ENCODE data around the gene NLRP1.

NLRP1 gene

DNA sequence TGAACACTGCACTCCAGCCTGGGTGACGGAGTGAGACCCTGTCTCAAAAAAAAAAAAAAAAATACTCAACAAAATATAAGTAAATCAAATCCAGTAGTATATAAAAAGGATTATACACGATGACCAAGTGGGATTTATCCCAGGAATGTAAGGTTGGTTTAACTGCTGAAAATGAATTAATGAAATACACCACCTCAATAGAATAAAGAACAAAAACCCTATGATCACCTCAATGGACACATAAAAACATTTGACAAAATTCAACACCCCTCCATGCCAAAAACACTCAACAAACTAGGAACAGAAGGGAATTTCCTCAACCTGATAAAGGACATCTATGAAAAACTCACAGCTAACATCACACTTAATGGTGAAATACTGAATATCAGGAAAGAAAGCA lies 91.3 kb downstream of the NLRP1 start:
- Mint-ChIP-seq H3K36me3 (peaks cover 40% of the 10 kb centered on the region), H3K4me3 (no peak overlapping the region), H3K27ac (no peak overlapping the region), H3K9me3 (no peaks in the 10 kb centered on the region), H3K4me1 (peaks cover 6% of the 10 kb centered on the region)
- DNase-seq (ENCODE audit: low spot score in 2 of 2) (no peak), ATAC-seq (no peak)

GRCh38 chr17:5488752-5489151 lies 95.6 kb downstream of the NLRP1 start:
- Mint-ChIP-seq H3K36me3 (peaks cover 78% of the 10 kb centered on the region), H3K4me1 (peaks cover 30% of the 10 kb centered on the region), H3K4me3 (no peak overlapping the region), H3K27ac (peak overlapping the region; percentile 99), H3K9me3 (no peaks in the 10 kb centered on the region)
- no peak for ATAC-seq
- DNase-seq (ENCODE audit: low spot score in 2 of 2): no peak

- peak; percentile 93 for ATAC-seq
- no peaks in the 10 kb centered on the region for H3K9me3 Mint-ChIP-seq
- peak; percentile 83 to 96 for DNase-seq (ENCODE audit: low spot score in 2 of 2)
- H3K27ac Mint-ChIP-seq: peak within 1 kb of the TSS; percentile 99
- peaks cover 95% of the 10 kb centered on the region for H3K36me3 Mint-ChIP-seq
- peaks cover 43% of the 10 kb centered on the region for H3K4me1 Mint-ChIP-seq
- H3K4me3 Mint-ChIP-seq: peak within 1 kb of the TSS; percentile 98
Observed at GRCh38 chr17:5486206-5487124, 97.8 kb downstream of the NLRP1 start, which contains the start of gene MIS12. Gene MIS12 (plus strand): TSS chr17:5486566. CDS start chr17:5488863, 2,297 bp downstream.

DNA sequence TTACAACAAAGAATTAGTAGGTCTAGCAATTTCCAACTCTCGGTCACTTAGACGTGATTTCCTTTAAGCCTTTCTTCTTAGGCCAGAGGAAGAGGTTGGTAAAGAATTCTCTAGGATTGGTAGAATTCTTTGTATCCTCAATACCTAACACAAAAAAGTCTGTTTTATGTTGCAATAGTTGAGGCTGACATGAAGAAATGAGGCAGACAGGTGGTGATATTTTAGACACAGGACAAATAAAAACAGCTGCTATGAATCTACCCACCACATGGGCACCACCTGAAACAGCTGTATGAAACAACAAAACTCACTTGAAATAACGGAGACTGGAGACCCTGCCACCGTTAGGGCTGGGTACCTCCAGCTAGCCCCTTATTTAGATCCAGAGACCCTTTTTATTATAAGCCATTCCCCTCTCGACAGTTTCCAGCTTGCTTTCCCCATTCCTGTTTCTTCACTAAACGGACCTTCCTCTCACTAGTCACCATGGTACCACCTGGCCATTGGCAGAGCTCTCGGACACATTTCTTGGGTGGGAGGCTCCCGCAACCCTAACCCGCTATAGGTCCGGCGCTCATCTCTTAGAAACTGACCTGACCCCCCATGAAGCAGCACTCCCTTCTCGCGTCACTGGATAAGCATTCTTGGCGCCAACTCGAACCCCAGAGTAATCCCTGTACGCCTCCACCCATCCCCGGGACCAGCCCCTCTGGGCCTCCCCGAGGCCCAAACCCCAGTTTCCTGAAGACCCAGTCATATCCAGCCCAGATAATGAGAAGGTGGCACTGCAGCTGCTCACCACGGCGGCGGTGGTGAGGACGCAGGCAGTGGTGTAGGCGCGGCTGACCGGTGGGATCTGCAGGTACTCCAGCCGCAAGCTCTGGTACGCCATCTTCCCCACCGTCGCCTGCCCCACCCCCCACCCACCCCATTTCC lies 98.8 kb downstream of the NLRP1 start, which contains the start of gene DERL2:
Gene DERL2 (minus strand): TSS at position 909 of the 936 bp plus-strand sequence. CDS start 17 bp downstream, at position 892.
- peak within 1 kb of the TSS; percentile 98 for H3K4me3 Mint-ChIP-seq
- H3K36me3 Mint-ChIP-seq: peaks cover 96% of the 10 kb centered on the region
- ATAC-seq (peak; percentile 52), DNase-seq (ENCODE audit: low spot score in 2 of 2) (no peak)
- no peaks in the 10 kb centered on the region for H3K9me3 Mint-ChIP-seq
- H3K4me1 Mint-ChIP-seq: peaks cover 43% of the 10 kb centered on the region
- H3K27ac Mint-ChIP-seq: peak within 1 kb of the TSS; percentile 99

GRCh38 chr17:5481451-5481850 lies 102.9 kb downstream of the NLRP1 start:
- Mint-ChIP-seq H3K27ac (peak overlapping the region; percentile 67), H3K36me3 (peaks cover 96% of the 10 kb centered on the region), H3K9me3 (no peaks in the 10 kb centered on the region), H3K4me3 (no peak overlapping the region), H3K4me1 (peaks cover 25% of the 10 kb centered on the region)
- DNase-seq (ENCODE audit: low spot score in 2 of 2) (no peak), ATAC-seq (no peak)

- DNase-seq (ENCODE audit: low spot score in 2 of 2) (no peak), ATAC-seq (no peak)
- H3K4me3 Mint-ChIP-seq: no peak overlapping the region
- peaks cover 96% of the 10 kb centered on the region for H3K36me3 Mint-ChIP-seq
- peaks cover 25% of the 10 kb centered on the region for H3K4me1 Mint-ChIP-seq
- H3K27ac Mint-ChIP-seq: peak overlapping the region; percentile 23
- H3K9me3 Mint-ChIP-seq: no peaks in the 10 kb centered on the region
Observed at GRCh38 chr17:5480962-5481361, 103.3 kb downstream of the NLRP1 start.

DNA sequence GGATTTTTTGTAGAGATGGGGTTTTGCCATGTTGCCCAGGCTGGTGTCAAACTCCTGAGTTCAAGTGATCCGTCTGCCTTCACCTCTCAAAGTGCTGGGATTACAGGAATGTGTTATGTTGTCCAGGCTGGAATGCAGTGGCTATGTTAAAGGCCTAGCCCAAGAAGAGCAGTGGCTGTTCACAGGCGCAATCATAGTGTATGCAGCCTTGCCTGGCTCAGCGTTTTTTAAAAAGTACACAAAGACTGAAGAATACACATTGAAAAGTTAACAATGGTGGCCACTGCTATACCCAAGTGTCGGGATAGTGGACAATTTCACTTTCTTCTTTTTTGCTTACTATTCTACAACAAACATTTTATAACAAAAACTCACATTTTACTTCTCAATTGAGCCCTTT lies 105.3 kb downstream of the NLRP1 start:
- ATAC-seq: no peak

DNA sequence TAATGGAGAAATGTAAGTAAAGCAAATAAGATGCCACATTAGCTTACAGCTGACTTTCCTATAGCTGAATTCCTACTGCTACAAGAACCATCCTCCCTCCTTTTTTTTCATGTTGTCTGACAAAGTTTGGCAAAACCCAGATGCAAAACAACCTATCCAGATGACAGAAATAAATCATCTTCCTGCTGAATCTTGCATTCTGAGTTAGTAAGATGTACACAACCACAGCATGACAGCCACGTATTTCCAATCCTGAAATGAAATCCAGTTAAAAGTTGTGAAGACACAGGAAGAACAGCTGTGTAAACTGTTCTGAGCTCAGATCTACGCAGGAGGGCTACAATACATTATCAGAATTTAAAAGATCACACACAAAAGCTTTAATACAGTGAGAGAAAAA lies 110.4 kb downstream of the NLRP1 start:
- H3K27ac Mint-ChIP-seq: no peak overlapping the region
- DNase-seq (ENCODE audit: low spot score in 2 of 2) (no peak), ATAC-seq (no peak)
- peaks cover 75% of the 10 kb centered on the region for H3K36me3 Mint-ChIP-seq
- H3K9me3 Mint-ChIP-seq: no peaks in the 10 kb centered on the region
- no peak overlapping the region for H3K4me3 Mint-ChIP-seq
- H3K4me1 Mint-ChIP-seq: no peaks in the 10 kb centered on the region

More for the DNA sequence above, 105.3 kb downstream of the NLRP1 start:
- Mint-ChIP-seq H3K27ac (no peak overlapping the region), H3K9me3 (no peaks in the 10 kb centered on the region), H3K36me3 (peaks cover 100% of the 10 kb centered on the region), H3K4me1 (peaks cover 15% of the 10 kb centered on the region), H3K4me3 (no peak overlapping the region)
- no peak for DNase-seq (ENCODE audit: low spot score in 2 of 2)

DNA sequence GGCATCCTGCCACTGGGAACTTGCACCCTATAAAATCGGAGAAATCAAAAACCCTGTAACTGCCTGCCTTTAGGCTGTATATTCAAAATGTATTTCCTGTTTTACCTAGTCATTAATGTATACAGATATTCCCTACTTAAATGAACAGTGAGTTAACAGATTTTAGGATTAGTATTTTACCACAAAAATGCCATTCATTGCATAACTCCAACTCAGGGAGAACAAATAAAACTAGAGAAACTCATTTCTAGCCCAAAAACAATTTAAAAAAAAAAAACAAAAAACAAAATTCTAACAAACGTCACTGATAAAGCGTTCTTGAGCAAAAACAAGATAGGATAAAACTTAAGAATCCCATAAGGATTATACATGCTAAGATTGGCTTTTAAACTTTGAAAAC lies 111.8 kb downstream of the NLRP1 start:
- Mint-ChIP-seq H3K9me3 (no peaks in the 10 kb centered on the region), H3K27ac (no peak overlapping the region), H3K4me1 (peaks cover 7% of the 10 kb centered on the region), H3K4me3 (no peak overlapping the region), H3K36me3 (peaks cover 72% of the 10 kb centered on the region)
- DNase-seq (ENCODE audit: low spot score in 2 of 2): no peak
- ATAC-seq: no peak

DNA sequence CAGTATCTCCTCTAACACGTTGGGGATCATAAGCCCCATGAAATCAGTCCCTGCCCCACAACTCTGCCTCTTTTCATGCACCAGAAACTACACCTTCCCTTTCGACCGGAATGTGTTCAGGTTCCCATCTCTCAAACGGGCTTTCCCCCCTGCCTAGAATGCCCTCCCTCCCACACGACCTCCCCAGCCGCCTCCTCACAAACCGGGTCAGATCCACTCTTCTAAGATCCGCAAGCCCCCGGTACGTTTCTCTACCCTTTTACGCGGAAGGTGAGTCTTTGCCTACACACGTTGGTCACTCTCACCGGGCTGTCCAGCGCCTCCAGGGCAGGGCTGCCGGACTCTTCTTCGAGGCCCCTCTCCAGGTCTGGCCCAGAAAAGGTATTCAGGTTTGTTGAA lies 116.2 kb downstream of the NLRP1 start:
- ATAC-seq: peak; percentile 34
- H3K4me3 Mint-ChIP-seq: peak overlapping the region; percentile 84
- DNase-seq (ENCODE audit: low spot score in 2 of 2): peak in 1 of 2 donors; percentile 70
- H3K9me3 Mint-ChIP-seq: no peaks in the 10 kb centered on the region
- peaks cover 52% of the 10 kb centered on the region for H3K36me3 Mint-ChIP-seq
- peak overlapping the region; percentile 84 for H3K27ac Mint-ChIP-seq
- peaks cover 38% of the 10 kb centered on the region for H3K4me1 Mint-ChIP-seq

DNA sequence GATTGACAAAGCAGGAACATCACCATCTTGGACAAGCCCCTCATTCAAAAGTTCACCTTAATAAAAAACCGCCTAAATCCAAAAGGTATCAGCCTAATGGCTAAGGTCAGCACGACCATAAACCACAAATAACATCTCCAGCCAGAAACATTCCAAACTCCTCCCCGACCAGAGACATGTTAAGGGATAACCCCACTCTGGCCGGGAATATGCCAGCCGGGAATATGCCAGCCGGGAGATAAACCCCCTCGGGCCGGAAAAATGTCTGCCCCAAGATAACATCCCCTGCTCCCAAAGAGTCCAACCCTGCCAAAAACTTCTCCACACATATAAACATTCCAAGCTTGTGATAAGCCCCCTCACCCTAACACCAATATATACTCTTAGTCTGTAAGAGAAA lies 116.9 kb downstream of the NLRP1 start:
- Mint-ChIP-seq H3K27ac (peak overlapping the region; percentile 84), H3K4me3 (peak overlapping the region; percentile 84), H3K4me1 (peaks cover 38% of the 10 kb centered on the region), H3K9me3 (no peaks in the 10 kb centered on the region), H3K36me3 (peaks cover 52% of the 10 kb centered on the region)
- no peak for DNase-seq (ENCODE audit: low spot score in 2 of 2)
- no peak for ATAC-seq

- peak overlapping the region; percentile 84 for H3K4me3 Mint-ChIP-seq
- no peak for ATAC-seq
- peaks cover 52% of the 10 kb centered on the region for H3K36me3 Mint-ChIP-seq
- no peaks in the 10 kb centered on the region for H3K9me3 Mint-ChIP-seq
- H3K4me1 Mint-ChIP-seq: peaks cover 38% of the 10 kb centered on the region
- no peak overlapping the region for H3K27ac Mint-ChIP-seq
- no peak for DNase-seq (ENCODE audit: low spot score in 2 of 2)
Observed at GRCh38 chr17:5466295-5466694, 118.0 kb downstream of the NLRP1 start.

GRCh38 chr17:5464717-5465507 lies 119.4 kb downstream of the NLRP1 start:
- ATAC-seq: no peak
- H3K4me1 Mint-ChIP-seq: peaks cover 38% of the 10 kb centered on the region
- H3K9me3 Mint-ChIP-seq: no peaks in the 10 kb centered on the region
- H3K36me3 Mint-ChIP-seq: peaks cover 66% of the 10 kb centered on the region
- DNase-seq (ENCODE audit: low spot score in 2 of 2): no peak
- no peak overlapping the region for H3K4me3 Mint-ChIP-seq
- no peak overlapping the region for H3K27ac Mint-ChIP-seq

All from stimulated activated effector memory CD8-positive, alpha-beta T cell treated with anti-CD3 and anti-CD28 coated beads, Interleukin-12 subunit alpha, Interleukin-12 subunit beta, amount 100 ng/mL, for 72 hours (primary cell).